HepG2 (cell line): Measurements from ENCODE around the gene MORN3. TPM values are rescaled to one million over a fixed set of nuclear protein-coding genes. Genes with fewer than 3 reads are reported as not detected.

Experiments used
- CEBPZ ChIP-seq: IDR thresholded peaks from 2 replicates; pipeline ENCODE4 v1.6.1; 2012; ENCODE audit warnings: low read length, improper control_type of control experiment
- GATAD2A ChIP-seq: IDR thresholded peaks from 2 replicates; pipeline ENCODE4 v1.6.1; 2016
- HIVEP1 ChIP-seq: sonication (generic); formaldehyde crosslinking; IDR thresholded peaks from 2 replicates; pipeline ENCODE4 v1.4.0; 2020; ENCODE audit warnings: mild to moderate bottlenecking, missing genetic modification reagents
- KLF12 ChIP-seq: sonication (generic); formaldehyde crosslinking; IDR thresholded peaks from 2 replicates; pipeline ENCODE4 v1.4.0; 2020; ENCODE audit warnings: missing genetic modification reagents, borderline replicate concordance
- MTA3 ChIP-seq: sonication (generic); formaldehyde crosslinking; IDR thresholded peaks from 2 replicates; pipeline ENCODE4 v1.4.0; 2020; ENCODE audit warnings: missing genetic modification reagents
- MXD1 ChIP-seq: sonication (generic); formaldehyde crosslinking; IDR thresholded peaks from 2 replicates; pipeline ENCODE4 v1.4.0; 2020; ENCODE audit warnings: mild to moderate bottlenecking, missing genetic modification reagents
- NCOA2 ChIP-seq: sonication (generic); formaldehyde crosslinking; IDR thresholded peaks from 2 replicates; pipeline ENCODE4 v1.8.0; 2022; ENCODE audit warnings: inconsistent platforms
- NFE2L1 ChIP-seq: sonication (generic); formaldehyde crosslinking; IDR thresholded peaks from 2 replicates; pipeline ENCODE4 v1.4.0; 2020; ENCODE audit warnings: missing genetic modification reagents, mild to moderate bottlenecking, borderline replicate concordance
- PAWR ChIP-seq: sonication (generic); formaldehyde crosslinking; IDR thresholded peaks from 2 replicates; pipeline ENCODE4 v1.4.0; 2020; ENCODE audit warnings: missing genetic modification reagents, mild to moderate bottlenecking, borderline replicate concordance
- PRPF4 ChIP-seq: fragments of 200-400 bp; formaldehyde crosslinking; IDR thresholded peaks from 2 replicates; pipeline ENCODE4 v1.6.1; 2016; ENCODE audit warnings: low read length, low read depth; ENCODE audit not compliant: poor library complexity, severe bottlenecking
- STAT6 ChIP-seq: sonication (generic); formaldehyde crosslinking; IDR thresholded peaks from 2 replicates; pipeline ENCODE4 v1.4.0; 2020; ENCODE audit warnings: missing genetic modification reagents, mild to moderate bottlenecking, borderline replicate concordance
- TEF ChIP-seq: sonication (generic); formaldehyde crosslinking; IDR thresholded peaks from 2 replicates; pipeline ENCODE4 v1.5.0; 2020; ENCODE audit warnings: missing genetic modification reagents
- ZFAT ChIP-seq: sonication (generic); formaldehyde crosslinking; conservative IDR thresholded peaks from 2 replicates; pipeline ENCODE4 v1.8.1; 2023; ENCODE audit warnings: missing genetic modification reagents, inconsistent platforms
- ZFP36L2 ChIP-seq: sonication (generic); formaldehyde crosslinking; IDR thresholded peaks from 2 replicates; pipeline ENCODE4 v1.4.0; 2020; ENCODE audit warnings: missing genetic modification reagents
- ZKSCAN5 ChIP-seq: sonication (generic); formaldehyde crosslinking; IDR thresholded peaks from 2 replicates; pipeline ENCODE4 v1.5.1; 2020; ENCODE audit warnings: mild to moderate bottlenecking, missing genetic modification reagents
- ZKSCAN8 ChIP-seq: IDR thresholded peaks from 2 replicates; pipeline ENCODE4 v1.6.1; 2016; ENCODE audit warnings: borderline replicate concordance, missing genetic modification reagents, missing compliant biosample characterization
- ZNF24 ChIP-seq: fragments of 450-650 bp; IDR thresholded peaks from 2 replicates; pipeline ENCODE4 v1.6.1; 2017; ENCODE audit warnings: antibody characterized with exemption, mild to moderate bottlenecking
- ZNF276 ChIP-seq: sonication (generic); formaldehyde crosslinking; IDR thresholded peaks from 2 replicates; pipeline ENCODE4 v1.4.0; 2020; ENCODE audit warnings: mild to moderate bottlenecking, low read depth, missing genetic modification reagents
- ZNF451 ChIP-seq: sonication (generic); formaldehyde crosslinking; IDR thresholded peaks from 2 replicates; pipeline ENCODE4 v1.5.0; 2020; ENCODE audit warnings: mild to moderate bottlenecking, missing genetic modification reagents
- ZSCAN25 ChIP-seq: sonication (generic); formaldehyde crosslinking; IDR thresholded peaks from 2 replicates; pipeline ENCODE4 v1.8.0; 2022; ENCODE audit warnings: mild to moderate bottlenecking, missing genetic modification reagents
- polyA plus RNA-seq, 8 experiments: library from polyadenylated mRNA; depleted of rRNA in 3 of 8; stranded (reverse) in 7 of 8; unstranded in 1 of 8; fragments of >200 nt; fragmentation: Illumina TruSeq in 4 of 8; extraction: Trizol in 4 of 8; gene quantifications; 2 replicates each; pipeline versions ENCODE4 v1.2.1 to v1.2.3, GENCODE V29; 2011 to 2016; ENCODE audit warnings: low read depth in 4 of 8, missing spikeins in 1 of 8, mixed read lengths in 1 of 8; ENCODE audit not compliant: insufficient read depth in 1 of 8
- total RNA-seq, 5 experiments: library from RNA; depleted of rRNA; stranded (reverse); fragments of >200 nt; fragmentation: Illumina TruSeq; extraction: Trizol; gene quantifications; 2 replicates each; pipeline ENCODE4 v1.2.3, GENCODE V29; 2016; ENCODE audit warnings: low read depth in 1 of 5

MORN3 gene
- total and polyA plus RNA-seq, 2 of the 13 experiments (the other 11 are each of a cell fraction or from before 2014, with no cell fraction given): 1.1 to 2.0 TPM

- TF ChIP-seq ZNF276 (CRISPR knock-in tag): no peak
- TF ChIP-seq ZNF451: no peak; the same call in 1 of the 2 replicates
- no peak for TF ChIP-seq STAT6 (CRISPR knock-in tag)
- TF ChIP-seq ZKSCAN5 (CRISPR knock-in tag): no peak
- TF ChIP-seq TEF (CRISPR knock-in tag): no peak; the same call in 1 of the 2 replicates
- TF ChIP-seq MXD1 (CRISPR knock-in tag): no peak; the same call in 1 of the 2 replicates
- TF ChIP-seq NCOA2 (CRISPR knock-in tag): no peak
- no peak; the same call in 1 of the 2 replicates for TF ChIP-seq GATAD2A (CRISPR knock-in tag)
- TF ChIP-seq MTA3: no peak
- no peak for TF ChIP-seq ZNF24
- no peak for TF ChIP-seq ZFAT (CRISPR knock-in tag)
- no peak for TF ChIP-seq NFE2L1 (CRISPR knock-in tag)
- TF ChIP-seq KLF12 (CRISPR knock-in tag): no peak
- no peak for TF ChIP-seq ZKSCAN8
- no peak for TF ChIP-seq HIVEP1 (CRISPR knock-in tag)
- TF ChIP-seq ZFP36L2: no peak
- no peak for TF ChIP-seq CEBPZ
- TF ChIP-seq PRPF4: no peak
- TF ChIP-seq PAWR (CRISPR knock-in tag): no peak
- TF ChIP-seq ZSCAN25 (CRISPR knock-in tag): no peak
These were observed 42.4 kb downstream of the MORN3 start (continued) for GRCh38 chr12:121626853-121627640.
